C4-2B (cell line): ENCODE results near the gene FOXC1.

ENCODE experiments used
- CTCF ChIP-seq: fragments of 450-650 bp; conservative IDR thresholded peaks from 2 replicates; pipeline ENCODE4 v1.5.1; 2017; ENCODE audit warnings: mild to moderate bottlenecking
- ZFX ChIP-seq: fragments of 450-650 bp; IDR thresholded peaks from 2 replicates; pipeline ENCODE4 v1.6.1; 2017

GRCh38 chr6:1657771-1658165 lies 48.1 kb downstream of the FOXC1 start:
- TF ChIP-seq CTCF (no peak), ZFX (no peak)
